C4-2B (cell line): ENCODE measurements around the gene C4BPA.

ENCODE experiments used
- ZFX ChIP-seq: fragments of 450-650 bp; IDR thresholded peaks from 2 replicates; pipeline ENCODE4 v1.6.1; 2017
- TF ChIP-seq, protein P1 (sequence below): fragments of 450-650 bp; conservative IDR thresholded peaks from 2 replicates; pipeline ENCODE4 v1.5.1; 2017; ENCODE audit warnings: mild to moderate bottlenecking

DNA sequence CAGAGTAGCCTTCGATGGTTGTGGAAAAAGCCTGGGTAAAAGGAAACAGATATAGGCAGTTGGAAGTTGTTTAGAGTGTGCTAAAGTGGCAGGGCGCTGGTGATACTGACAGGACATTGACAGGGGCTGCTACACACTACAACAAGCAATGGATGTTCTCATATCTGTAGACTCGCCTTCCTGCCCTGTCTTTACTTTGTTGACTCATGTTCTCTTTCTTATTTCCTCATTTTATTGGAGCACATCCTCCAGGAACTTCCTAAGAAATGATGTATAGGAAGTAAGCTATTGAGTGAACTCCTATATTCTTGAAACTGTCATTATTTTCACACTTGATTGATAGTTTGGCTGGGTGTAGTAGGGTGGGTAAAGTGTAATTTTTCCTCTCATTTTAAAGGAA, 51.0 kb downstream of the C4BPA start:
- TF ChIP-seq, protein P1, sequence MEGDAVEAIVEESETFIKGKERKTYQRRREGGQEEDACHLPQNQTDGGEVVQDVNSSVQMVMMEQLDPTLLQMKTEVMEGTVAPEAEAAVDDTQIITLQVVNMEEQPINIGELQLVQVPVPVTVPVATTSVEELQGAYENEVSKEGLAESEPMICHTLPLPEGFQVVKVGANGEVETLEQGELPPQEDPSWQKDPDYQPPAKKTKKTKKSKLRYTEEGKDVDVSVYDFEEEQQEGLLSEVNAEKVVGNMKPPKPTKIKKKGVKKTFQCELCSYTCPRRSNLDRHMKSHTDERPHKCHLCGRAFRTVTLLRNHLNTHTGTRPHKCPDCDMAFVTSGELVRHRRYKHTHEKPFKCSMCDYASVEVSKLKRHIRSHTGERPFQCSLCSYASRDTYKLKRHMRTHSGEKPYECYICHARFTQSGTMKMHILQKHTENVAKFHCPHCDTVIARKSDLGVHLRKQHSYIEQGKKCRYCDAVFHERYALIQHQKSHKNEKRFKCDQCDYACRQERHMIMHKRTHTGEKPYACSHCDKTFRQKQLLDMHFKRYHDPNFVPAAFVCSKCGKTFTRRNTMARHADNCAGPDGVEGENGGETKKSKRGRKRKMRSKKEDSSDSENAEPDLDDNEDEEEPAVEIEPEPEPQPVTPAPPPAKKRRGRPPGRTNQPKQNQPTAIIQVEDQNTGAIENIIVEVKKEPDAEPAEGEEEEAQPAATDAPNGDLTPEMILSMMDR, result no peak
- no peak for TF ChIP-seq ZFX
